Coronary artery (tissue), 2 donors: Measurements from ENCODE around the gene H3-3A.
A peak's percentile ranks its signal among the peaks of the same experiment; 100 is the strongest.

ENCODE experiments used
- DNase-seq: peaks from one replicate; pipeline ENCODE4 v3.0.0-alpha.2; 2017; ENCODE audit warnings: low spot score
- H3K27ac ChIP-seq, 2 donors: fragments of 200-600 bp; sonication (generic); one replicate each; pipeline ENCODE4 v1.5.1; 2016 to 2019
- H3K4me3 ChIP-seq: fragments of 200-600 bp; sonication (generic); 2 replicates; pipeline ENCODE4 v1.5.1; 2016; ENCODE audit warnings: mild to moderate bottlenecking, moderate library complexity
- CTCF ChIP-seq: fragments of 200-600 bp; sonication (generic); IDR thresholded peaks from one replicate; pipeline ENCODE4 v1.5.1; 2019; ENCODE audit warnings: antibody characterized with exemption

H3-3A gene

GRCh38 chr1:226107471-226108460 lies 45.2 kb downstream of the H3-3A start:
- no peak overlapping the region for H3K4me3 ChIP-seq
- H3K27ac ChIP-seq = peak overlapping the region in 1 of 2 donors; percentile 99
- TF ChIP-seq CTCF = no peak
- no peak for DNase-seq

DNA sequence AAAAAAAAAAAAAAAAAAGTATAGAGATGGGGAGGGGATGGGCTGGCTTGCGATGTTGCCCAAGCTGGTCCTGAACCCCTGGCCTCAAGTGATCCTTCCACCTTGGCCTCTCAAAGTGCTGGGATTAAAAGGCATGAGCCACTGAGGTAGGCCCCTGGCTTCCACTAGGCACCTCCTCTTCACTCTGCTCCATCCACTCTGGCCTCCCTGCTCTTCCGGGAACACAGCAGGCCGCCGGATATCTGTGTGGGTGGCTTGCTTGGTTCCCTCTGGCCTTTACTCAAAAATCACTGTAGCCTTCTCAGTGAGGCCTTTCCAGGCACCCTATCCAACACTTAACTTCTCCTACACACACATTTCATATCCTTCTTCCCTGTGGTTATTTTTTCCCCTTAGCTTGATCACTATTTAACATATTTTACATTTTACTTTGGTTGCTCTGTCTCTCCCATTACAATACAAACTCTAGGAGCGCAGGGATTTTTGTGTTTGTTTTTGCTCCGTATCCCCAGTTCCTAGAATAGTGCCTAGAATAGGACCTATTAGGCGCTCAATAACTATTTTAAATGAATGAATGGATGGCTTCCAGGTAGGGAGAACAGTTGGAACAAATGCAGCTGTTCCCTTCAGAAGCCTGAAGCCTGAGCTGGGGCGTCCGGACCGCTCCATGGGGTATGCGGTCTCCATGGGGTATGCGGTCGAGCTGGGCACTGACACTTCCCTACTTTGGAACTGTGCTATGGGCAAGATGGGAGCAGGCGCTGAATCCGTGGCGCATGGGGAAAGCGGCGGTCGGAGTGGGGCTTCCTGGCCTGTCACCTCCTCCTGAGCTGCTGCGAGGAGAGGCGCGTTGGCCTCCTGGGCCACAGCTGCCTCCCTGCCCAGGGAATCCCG lies 46.7 kb downstream of the H3-3A start:
- TF ChIP-seq CTCF = no peak
- H3K27ac ChIP-seq = peak overlapping the region; percentile 89 to 99
- peak overlapping the region; percentile 89 for H3K4me3 ChIP-seq
- no peak for DNase-seq

GRCh38 chr1:226109829-226110248 lies 47.3 kb downstream of the H3-3A start:
- peak overlapping the region; percentile 89 to 99 for H3K27ac ChIP-seq
- peak overlapping the region; percentile 89 for H3K4me3 ChIP-seq
- TF ChIP-seq CTCF = no peak
- peak; percentile 92 for DNase-seq

- TF ChIP-seq CTCF = no peak
- peak overlapping the region; percentile 89 for H3K4me3 ChIP-seq
- DNase-seq = peak; percentile 89
- H3K27ac ChIP-seq = peak overlapping the region; percentile 89 to 99
Observed at GRCh38 chr1:226110249-226111097, 48.0 kb downstream of the H3-3A start.

DNA sequence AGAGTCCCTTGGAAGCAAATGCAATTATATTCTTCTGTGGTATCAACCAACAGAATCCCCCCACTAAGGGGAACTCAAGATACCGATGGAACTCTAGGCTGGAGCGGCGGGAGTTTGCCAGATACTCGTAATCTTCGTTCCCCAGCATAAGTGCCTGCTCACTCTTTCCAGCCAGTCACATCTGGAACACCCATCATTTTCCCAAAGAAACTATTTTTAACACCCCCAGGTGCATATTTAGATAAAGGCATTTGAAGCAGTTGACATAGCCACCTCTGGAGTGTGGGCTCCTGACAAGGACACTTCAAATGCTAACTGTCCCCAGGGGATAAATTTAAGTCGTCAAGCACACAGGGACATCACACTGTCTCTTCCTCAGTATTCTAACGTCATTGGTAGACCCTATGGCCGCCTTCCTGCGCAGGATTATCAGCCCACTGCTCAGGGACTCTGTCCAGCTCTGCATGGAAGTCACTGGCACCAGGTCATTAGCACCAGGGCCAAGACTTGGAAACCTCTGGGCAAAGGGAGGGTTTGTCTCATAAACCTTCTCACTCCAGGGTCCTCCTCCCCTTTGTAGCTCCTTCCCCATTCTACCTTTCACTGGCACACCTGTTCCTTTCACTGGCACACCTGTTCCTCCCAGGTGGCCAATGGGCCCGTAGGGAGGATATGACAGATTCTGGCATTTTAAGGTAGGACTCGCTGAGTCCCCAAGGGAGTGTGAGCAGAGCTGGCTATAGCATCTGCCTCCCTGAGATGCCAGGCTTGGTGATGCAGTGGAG lies 48.8 kb downstream of the H3-3A start:
- DNase-seq = no peak
- TF ChIP-seq CTCF = no peak
- Histone ChIP-seq H3K27ac (peak overlapping the region; percentile 89 to 99), H3K4me3 (peak overlapping the region; percentile 89)

GRCh38 chr1:226111883-226112261 lies 49.4 kb downstream of the H3-3A start:
- peak overlapping the region; percentile 89 to 99 for H3K27ac ChIP-seq
- no peak for TF ChIP-seq CTCF
- no peak overlapping the region for H3K4me3 ChIP-seq
- DNase-seq = no peak
